ENCODE measurements around the gene TNFSF13B.

The TNFSF13B gene

DNA sequence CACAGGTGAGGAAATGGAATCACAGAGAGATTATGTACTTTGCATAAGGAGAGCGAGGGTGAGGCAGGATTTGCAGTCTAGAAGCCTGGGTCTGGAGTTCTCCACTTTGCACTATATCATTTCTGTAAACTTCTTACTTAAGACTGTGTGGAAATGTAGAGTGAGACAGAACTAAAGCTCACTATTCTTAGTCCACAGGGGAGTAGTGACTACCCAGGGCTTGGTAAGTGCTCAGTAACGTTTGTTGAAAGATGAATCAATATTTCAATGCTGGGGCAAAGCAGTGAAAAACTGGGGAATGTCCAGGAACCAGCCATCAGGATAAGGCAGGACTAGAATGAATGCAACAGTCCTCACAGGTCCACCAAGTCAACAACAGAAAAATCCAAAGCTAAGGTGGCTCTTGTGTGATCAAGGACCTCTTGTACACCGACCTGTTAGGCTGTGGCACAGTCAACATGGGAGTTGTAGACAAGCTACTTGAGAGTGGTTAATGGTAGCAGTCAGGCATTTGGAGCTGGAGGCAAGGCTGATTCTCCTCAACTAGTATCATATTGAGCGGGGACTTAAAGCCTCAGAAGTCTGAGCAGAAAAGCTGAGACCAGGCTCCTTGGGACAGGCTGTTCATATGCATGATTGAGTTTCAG lies 929 bp upstream of the TNFSF13B start:
- TF ChIP-seq, protein P1, sequence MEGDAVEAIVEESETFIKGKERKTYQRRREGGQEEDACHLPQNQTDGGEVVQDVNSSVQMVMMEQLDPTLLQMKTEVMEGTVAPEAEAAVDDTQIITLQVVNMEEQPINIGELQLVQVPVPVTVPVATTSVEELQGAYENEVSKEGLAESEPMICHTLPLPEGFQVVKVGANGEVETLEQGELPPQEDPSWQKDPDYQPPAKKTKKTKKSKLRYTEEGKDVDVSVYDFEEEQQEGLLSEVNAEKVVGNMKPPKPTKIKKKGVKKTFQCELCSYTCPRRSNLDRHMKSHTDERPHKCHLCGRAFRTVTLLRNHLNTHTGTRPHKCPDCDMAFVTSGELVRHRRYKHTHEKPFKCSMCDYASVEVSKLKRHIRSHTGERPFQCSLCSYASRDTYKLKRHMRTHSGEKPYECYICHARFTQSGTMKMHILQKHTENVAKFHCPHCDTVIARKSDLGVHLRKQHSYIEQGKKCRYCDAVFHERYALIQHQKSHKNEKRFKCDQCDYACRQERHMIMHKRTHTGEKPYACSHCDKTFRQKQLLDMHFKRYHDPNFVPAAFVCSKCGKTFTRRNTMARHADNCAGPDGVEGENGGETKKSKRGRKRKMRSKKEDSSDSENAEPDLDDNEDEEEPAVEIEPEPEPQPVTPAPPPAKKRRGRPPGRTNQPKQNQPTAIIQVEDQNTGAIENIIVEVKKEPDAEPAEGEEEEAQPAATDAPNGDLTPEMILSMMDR (conservative IDR thresholded peaks at IDR 0.05; ENCODE audit: low read length), result no peak

GRCh38 chr13:108270442-108270841 lies 924 bp downstream of the TNFSF13B start:
- DNase-seq (ENCODE audit: low read depth), result no peak
- TF ChIP-seq, protein P1 (conservative IDR thresholded peaks at IDR 0.05; ENCODE audit: low read length), result no peak
- H3K4me3 ChIP-seq (ENCODE audit: low read length), result peak overlapping the region; percentile 57

More for the DNA sequence above, 929 bp upstream of the TNFSF13B start:
- DNase-seq (ENCODE audit: low read depth), result no peak
- H3K4me3 ChIP-seq (ENCODE audit: low read length), result no peak overlapping the region

GRCh38 chr13:108272333-108272732 lies 2.8 kb downstream of the TNFSF13B start:
- TF ChIP-seq, protein P1 (conservative IDR thresholded peaks at IDR 0.05; ENCODE audit: low read length), result no peak
- H3K4me3 ChIP-seq (ENCODE audit: low read length), result no peak overlapping the region
- DNase-seq (ENCODE audit: low read depth), result no peak

GRCh38 chr13:108273429-108274118 lies 4.1 kb downstream of the TNFSF13B start:
- TF ChIP-seq, protein P1 (conservative IDR thresholded peaks at IDR 0.05; ENCODE audit: low read length), result no peak
- DNase-seq (ENCODE audit: low read depth), result no peak
- no peak overlapping the region for H3K4me3 ChIP-seq (ENCODE audit: low read length)

- TF ChIP-seq, protein P1 (conservative IDR thresholded peaks at IDR 0.05; ENCODE audit: low read length), result no peak
- no peak overlapping the region for H3K4me3 ChIP-seq (ENCODE audit: low read length)
- DNase-seq (ENCODE audit: low read depth), result no peak
Measured at GRCh38 chr13:108274718-108275117, 5.2 kb downstream of the TNFSF13B start.

- H3K4me3 ChIP-seq (ENCODE audit: low read length), result no peak overlapping the region
- DNase-seq (ENCODE audit: low read depth), result no peak
- TF ChIP-seq, protein P1 (conservative IDR thresholded peaks at IDR 0.05; ENCODE audit: low read length), result no peak
Measured at GRCh38 chr13:108276060-108276459, 6.5 kb downstream of the TNFSF13B start.

- TF ChIP-seq, protein P1 (conservative IDR thresholded peaks at IDR 0.05; ENCODE audit: low read length), result no peak
- H3K4me3 ChIP-seq (ENCODE audit: low read length), result no peak overlapping the region
- no peak for DNase-seq (ENCODE audit: low read depth)
Measured at GRCh38 chr13:108278466-108278865, 8.9 kb downstream of the TNFSF13B start.
